Measurements from ENCODE around the gene DLG3.

The DLG3 gene

GRCh38 chrX:70432936-70433847 lies 11.4 kb upstream of the DLG3 start:
- peak overlapping the region; percentile 99; the same call in 1 of the 2 replicates for H3K9ac ChIP-seq (ENCODE audit: low read depth, low read length)
- H3K9me3 ChIP-seq (ENCODE audit: control insufficient read depth, insufficient read depth, low read length), result no peaks in the 10 kb centered on the region
- H3K4me1 ChIP-seq (ENCODE audit: insufficient read depth, low read length), result peaks cover 5% of the 10 kb centered on the region
- no peaks in the 10 kb centered on the region; the same call in 1 of the 2 replicates for H3K36me3 ChIP-seq (ENCODE audit: insufficient read depth, low read length)

GRCh38 chrX:70433848-70434351 lies 10.7 kb upstream of the DLG3 start:
- Histone ChIP-seq H3K9ac (ENCODE audit: low read depth, low read length) (peak overlapping the region; percentile 99), H3K4me1 (ENCODE audit: insufficient read depth, low read length) (peaks cover 7% of the 10 kb centered on the region), H3K9me3 (ENCODE audit: control insufficient read depth, insufficient read depth, low read length) (no peaks in the 10 kb centered on the region), H3K36me3 (ENCODE audit: insufficient read depth, low read length) (no peaks in the 10 kb centered on the region; the same call in 1 of the 2 replicates)

- peaks cover 10% of the 10 kb centered on the region for H3K4me1 ChIP-seq (ENCODE audit: insufficient read depth, low read length)
- H3K9me3 ChIP-seq (ENCODE audit: control insufficient read depth, insufficient read depth, low read length), result no peaks in the 10 kb centered on the region
- no peaks in the 10 kb centered on the region; the same call in 1 of the 2 replicates for H3K36me3 ChIP-seq (ENCODE audit: insufficient read depth, low read length)
- H3K9ac ChIP-seq (ENCODE audit: low read depth, low read length), result peak overlapping the region; percentile 99
Measured at GRCh38 chrX:70434352-70434866, 10.2 kb upstream of the DLG3 start.

- Histone ChIP-seq H3K9ac (ENCODE audit: low read depth, low read length) (peak overlapping the region; percentile 99), H3K4me1 (ENCODE audit: insufficient read depth, low read length) (peaks cover 10% of the 10 kb centered on the region), H3K9me3 (ENCODE audit: control insufficient read depth, insufficient read depth, low read length) (no peaks in the 10 kb centered on the region), H3K36me3 (ENCODE audit: insufficient read depth, low read length) (no peaks in the 10 kb centered on the region)
Measured at GRCh38 chrX:70434914-70435586, 9.6 kb upstream of the DLG3 start.

- H3K9me3 ChIP-seq (ENCODE audit: control insufficient read depth, insufficient read depth, low read length), result no peaks in the 10 kb centered on the region
- peaks cover 10% of the 10 kb centered on the region for H3K4me1 ChIP-seq (ENCODE audit: insufficient read depth, low read length)
- no peaks in the 10 kb centered on the region for H3K36me3 ChIP-seq (ENCODE audit: insufficient read depth, low read length)
- H3K9ac ChIP-seq (ENCODE audit: low read depth, low read length), result no peak overlapping the region
Measured at GRCh38 chrX:70436343-70436742, 8.3 kb upstream of the DLG3 start.

- H3K9me3 ChIP-seq (ENCODE audit: control insufficient read depth, insufficient read depth, low read length), result no peaks in the 10 kb centered on the region
- H3K4me1 ChIP-seq (ENCODE audit: insufficient read depth, low read length), result peaks cover 10% of the 10 kb centered on the region
- no peaks in the 10 kb centered on the region for H3K36me3 ChIP-seq (ENCODE audit: insufficient read depth, low read length)
- H3K9ac ChIP-seq (ENCODE audit: low read depth, low read length), result no peak overlapping the region
Measured at GRCh38 chrX:70437011-70437410, 7.6 kb upstream of the DLG3 start.

GRCh38 chrX:70437921-70438665 lies 6.5 kb upstream of the DLG3 start:
- Histone ChIP-seq H3K36me3 (ENCODE audit: insufficient read depth, low read length) (no peaks in the 10 kb centered on the region), H3K9ac (ENCODE audit: low read depth, low read length) (no peak overlapping the region), H3K4me1 (ENCODE audit: insufficient read depth, low read length) (peaks cover 10% of the 10 kb centered on the region), H3K9me3 (ENCODE audit: control insufficient read depth, insufficient read depth, low read length) (no peaks in the 10 kb centered on the region)

GRCh38 chrX:70439016-70439415 lies 5.6 kb upstream of the DLG3 start:
- Histone ChIP-seq H3K4me1 (ENCODE audit: insufficient read depth, low read length) (peaks cover 5% of the 10 kb centered on the region), H3K9ac (ENCODE audit: low read depth, low read length) (no peak overlapping the region), H3K36me3 (ENCODE audit: insufficient read depth, low read length) (no peaks in the 10 kb centered on the region), H3K9me3 (ENCODE audit: control insufficient read depth, insufficient read depth, low read length) (no peaks in the 10 kb centered on the region)

GRCh38 chrX:70442224-70442623 lies 2.4 kb upstream of the DLG3 start:
- H3K9me3 ChIP-seq (ENCODE audit: control insufficient read depth, insufficient read depth, low read length), result no peaks in the 10 kb centered on the region
- no peak overlapping the region for H3K9ac ChIP-seq (ENCODE audit: low read depth, low read length)
- peaks cover 5% of the 10 kb centered on the region; the same call in 1 of the 2 replicates for H3K4me1 ChIP-seq (ENCODE audit: insufficient read depth, low read length)
- H3K36me3 ChIP-seq (ENCODE audit: insufficient read depth, low read length), result no peaks in the 10 kb centered on the region

- H3K4me1 ChIP-seq (ENCODE audit: insufficient read depth, low read length), result no peaks in the 10 kb centered on the region
- no peaks in the 10 kb centered on the region for H3K36me3 ChIP-seq (ENCODE audit: insufficient read depth, low read length)
- no peak overlapping the region for H3K9ac ChIP-seq (ENCODE audit: low read depth, low read length)
- H3K9me3 ChIP-seq (ENCODE audit: control insufficient read depth, insufficient read depth, low read length), result no peaks in the 10 kb centered on the region
Measured at GRCh38 chrX:70444946-70445656, 466 bp downstream of the DLG3 start.

GRCh38 chrX:70445951-70446350 lies 1.3 kb downstream of the DLG3 start:
- Histone ChIP-seq H3K36me3 (ENCODE audit: insufficient read depth, low read length) (no peaks in the 10 kb centered on the region), H3K4me1 (ENCODE audit: insufficient read depth, low read length) (no peaks in the 10 kb centered on the region), H3K9ac (ENCODE audit: low read depth, low read length) (no peak overlapping the region), H3K9me3 (ENCODE audit: control insufficient read depth, insufficient read depth, low read length) (no peaks in the 10 kb centered on the region)

GRCh38 chrX:70446380-70447350 lies 2.0 kb downstream of the DLG3 start:
- H3K36me3 ChIP-seq (ENCODE audit: insufficient read depth, low read length), result no peaks in the 10 kb centered on the region
- H3K9me3 ChIP-seq (ENCODE audit: control insufficient read depth, insufficient read depth, low read length), result no peaks in the 10 kb centered on the region
- H3K4me1 ChIP-seq (ENCODE audit: insufficient read depth, low read length), result peaks cover 2% of the 10 kb centered on the region; the same call in 1 of the 2 replicates
- H3K9ac ChIP-seq (ENCODE audit: low read depth, low read length), result no peak overlapping the region
